Uterine smooth muscle cell (primary cell): Measurements from ENCODE around the gene KRTAP4-6. TPM values are rescaled to one million over a fixed set of nuclear protein-coding genes. Genes with fewer than 3 reads are reported as not detected.

ENCODE experiments used
- total RNA-seq: library from RNA; depleted of rRNA; stranded (reverse); fragments of >200 nt; gene quantifications from 2 replicates; pipeline ENCODE4 v1.2.3, GENCODE V29; 2014

The KRTAP4-6 gene
- total RNA-seq = not detected in 2 replicates

GRCh38 chr17:41140360-41141131, at the start of gene KRTAP4-6:
KRTAP4-6 (minus strand) TSS chr17:41140544; CDS start chr17:41140487, 57 bp downstream.

GRCh38 chr17:41189837-41190318, 49.5 kb upstream of the KRTAP4-6 start, which contains the start of gene KRTAP9-1:
KRTAP9-1 (plus strand) TSS chr17:41189887; CDS start chr17:41189887, 0 bp downstream.

GRCh38 chr17:41184480-41184961, 44.2 kb upstream of the KRTAP4-6 start, which contains the start of gene KRTAP4-1:
KRTAP4-1 (minus strand) TSS chr17:41184911; CDS start chr17:41184854, 57 bp downstream.

GRCh38 chr17:41177727-41178271, 37.5 kb upstream of the KRTAP4-6 start, which contains the start of gene KRTAP4-2:
KRTAP4-2 (minus strand) TSS chr17:41178221; CDS start chr17:41178164, 57 bp downstream.

GRCh38 chr17:41168121-41168520, 27.8 kb upstream of the KRTAP4-6 start, which contains the start of gene KRTAP4-3:
KRTAP4-3 (minus strand) TSS chr17:41168221; CDS start chr17:41168172, 49 bp downstream.

GRCh38 chr17:41160648-41161047, 20.3 kb upstream of the KRTAP4-6 start, which contains the start of gene KRTAP4-4:
KRTAP4-4 (minus strand) TSS chr17:41160748; CDS start chr17:41160691, 57 bp downstream.

GRCh38 chr17:41149652-41149985, 9.3 kb upstream of the KRTAP4-6 start, which contains the start of gene KRTAP4-5:
KRTAP4-5 (minus strand) TSS chr17:41149825; CDS start chr17:41149767, 58 bp downstream.

GRCh38 chr17:41123991-41124371, 16.4 kb downstream of the KRTAP4-6 start, which contains the start of gene KRTAP4-12:
KRTAP4-12 (minus strand) TSS chr17:41124182; CDS start chr17:41124122, 60 bp downstream.

GRCh38 chr17:41117846-41118386, 22.4 kb downstream of the KRTAP4-6 start, which contains the start of gene KRTAP4-11:
KRTAP4-11 (minus strand) TSS chr17:41118373; CDS start chr17:41118315, 58 bp downstream.

GRCh38 chr17:41105347-41105746, 35.0 kb downstream of the KRTAP4-6 start, which contains the start of gene KRTAP4-9:
KRTAP4-9 (plus strand) TSS chr17:41105389; CDS start chr17:41105389, 0 bp downstream.

GRCh38 chr17:41101586-41102259, 38.6 kb downstream of the KRTAP4-6 start, which contains the start of gene KRTAP4-16:
KRTAP4-16 (minus strand) TSS chr17:41102209; CDS start chr17:41102209, 0 bp downstream.

GRCh38 chr17:41098042-41098441, 42.3 kb downstream of the KRTAP4-6 start, which contains the start of gene KRTAP4-8:
KRTAP4-8 (minus strand) TSS chr17:41098142; CDS start chr17:41098084, 58 bp downstream.

Other genes with a start within 250 kb of the KRTAP4-6 start
- 0.50 and 0.55 TPM in 2 replicates for gene KRT23, start 202.9 kb downstream of the KRTAP4-6 start, total RNA-seq
- gene KRT39, start 173.6 kb downstream of the KRTAP4-6 start, total RNA-seq = 0.11 TPM in 1 of 2 replicates, not detected in the other
- gene KRT40, start 156.2 kb downstream of the KRTAP4-6 start, total RNA-seq = not detected in 2 replicates
- gene KRTAP3-3, start 146.4 kb downstream of the KRTAP4-6 start, total RNA-seq = not detected in 2 replicates
- not detected in 2 replicates for gene KRTAP3-2, start 140.6 kb downstream of the KRTAP4-6 start, total RNA-seq
- not detected in 2 replicates for gene KRTAP3-1, start 131.4 kb downstream of the KRTAP4-6 start, total RNA-seq
- 32.6 and 54.1 TPM in 2 replicates for gene KRTAP1-5, start 113.3 kb downstream of the KRTAP4-6 start, total RNA-seq
- not detected in 2 replicates for gene KRTAP1-4, start 110.3 kb downstream of the KRTAP4-6 start, total RNA-seq
- gene KRTAP1-3, start 105.7 kb downstream of the KRTAP4-6 start, total RNA-seq = not detected in 2 replicates
- gene KRTAP1-1, start 99.1 kb downstream of the KRTAP4-6 start, total RNA-seq = 0.55 and 0.87 TPM in 2 replicates
- not detected in 2 replicates for gene KRTAP2-1, start 93.2 kb downstream of the KRTAP4-6 start, total RNA-seq
- not detected in 2 replicates for gene KRTAP2-2, start 85.3 kb downstream of the KRTAP4-6 start, total RNA-seq
- gene KRTAP2-3, start 80.4 kb downstream of the KRTAP4-6 start, total RNA-seq = 0.12 and 1.00 TPM in 2 replicates
- not detected in 2 replicates for gene KRTAP2-4, start 74.7 kb downstream of the KRTAP4-6 start, total RNA-seq
- gene KRTAP4-7, start 56.4 kb downstream of the KRTAP4-6 start, total RNA-seq = not detected in 2 replicates
- gene KRTAP4-8, start 42.4 kb downstream of the KRTAP4-6 start, total RNA-seq = not detected in 2 replicates
- not detected in 2 replicates for gene KRTAP4-16, start 38.3 kb downstream of the KRTAP4-6 start, total RNA-seq
- 0.12 TPM in 1 of 2 replicates, not detected in the other for gene KRTAP4-9, start 35.2 kb downstream of the KRTAP4-6 start, total RNA-seq
- not detected in 2 replicates for gene KRTAP4-11, start 22.2 kb downstream of the KRTAP4-6 start, total RNA-seq
- not detected in 2 replicates for gene KRTAP4-12, start 16.4 kb downstream of the KRTAP4-6 start, total RNA-seq
- not detected in 2 replicates for gene KRTAP4-5, start 9.3 kb upstream of the KRTAP4-6 start, total RNA-seq
- gene KRTAP4-4, start 20.2 kb upstream of the KRTAP4-6 start, total RNA-seq = not detected in 2 replicates
- not detected in 2 replicates for gene KRTAP4-3, start 27.7 kb upstream of the KRTAP4-6 start, total RNA-seq
- gene KRTAP4-2, start 37.7 kb upstream of the KRTAP4-6 start, total RNA-seq = not detected in 2 replicates
- 0.11 TPM in 1 of 2 replicates, not detected in the other for gene KRTAP4-1, start 44.4 kb upstream of the KRTAP4-6 start, total RNA-seq
- not detected in 2 replicates for gene KRTAP9-1, start 49.3 kb upstream of the KRTAP4-6 start, total RNA-seq
- gene KRTAP9-2, start 86.1 kb upstream of the KRTAP4-6 start, total RNA-seq = not detected in 2 replicates
- gene KRTAP9-3, start 91.9 kb upstream of the KRTAP4-6 start, total RNA-seq = not detected in 2 replicates
- gene KRTAP9-8, start 97.5 kb upstream of the KRTAP4-6 start, total RNA-seq = not detected in 2 replicates
- not detected in 2 replicates for gene KRTAP9-4, start 109.1 kb upstream of the KRTAP4-6 start, total RNA-seq
- not detected in 2 replicates for gene KRTAP9-9, start 114.8 kb upstream of the KRTAP4-6 start, total RNA-seq
- not detected in 2 replicates for gene KRTAP9-6, start 124.8 kb upstream of the KRTAP4-6 start, total RNA-seq
- not detected in 2 replicates for gene KRTAP9-7, start 135.2 kb upstream of the KRTAP4-6 start, total RNA-seq
- not detected in 2 replicates for gene KRTAP29-1, start 162.3 kb upstream of the KRTAP4-6 start, total RNA-seq
- not detected in 2 replicates for gene KRTAP16-1, start 168.8 kb upstream of the KRTAP4-6 start, total RNA-seq
- gene KRTAP17-1, start 175.2 kb upstream of the KRTAP4-6 start, total RNA-seq = 0.12 and 0.33 TPM in 2 replicates
- gene KRT33A, start 210.3 kb upstream of the KRTAP4-6 start, total RNA-seq = not detected in 2 replicates
- gene KRT33B, start 229.3 kb upstream of the KRTAP4-6 start, total RNA-seq = 1.1 and 2.7 TPM in 2 replicates
- gene KRT34, start 241.8 kb upstream of the KRTAP4-6 start, total RNA-seq = 133 and 203 TPM in 2 replicates